UCSD-AML1 (cell line): ENCODE measurements around the gene PSMB8.
"Not testable (repeated sequence)": the region's sequence is repeated elsewhere in the genome, so short reads cannot be mapped to it uniquely, and the experiment has no call there.

ENCODE experiments used
- DNase-seq: peaks from one replicate; lab custom pipeline; 2025; ENCODE audit not compliant: unreplicated experiment; lab: John Stamatoyannopoulos, UW

The PSMB8 gene

DNA sequence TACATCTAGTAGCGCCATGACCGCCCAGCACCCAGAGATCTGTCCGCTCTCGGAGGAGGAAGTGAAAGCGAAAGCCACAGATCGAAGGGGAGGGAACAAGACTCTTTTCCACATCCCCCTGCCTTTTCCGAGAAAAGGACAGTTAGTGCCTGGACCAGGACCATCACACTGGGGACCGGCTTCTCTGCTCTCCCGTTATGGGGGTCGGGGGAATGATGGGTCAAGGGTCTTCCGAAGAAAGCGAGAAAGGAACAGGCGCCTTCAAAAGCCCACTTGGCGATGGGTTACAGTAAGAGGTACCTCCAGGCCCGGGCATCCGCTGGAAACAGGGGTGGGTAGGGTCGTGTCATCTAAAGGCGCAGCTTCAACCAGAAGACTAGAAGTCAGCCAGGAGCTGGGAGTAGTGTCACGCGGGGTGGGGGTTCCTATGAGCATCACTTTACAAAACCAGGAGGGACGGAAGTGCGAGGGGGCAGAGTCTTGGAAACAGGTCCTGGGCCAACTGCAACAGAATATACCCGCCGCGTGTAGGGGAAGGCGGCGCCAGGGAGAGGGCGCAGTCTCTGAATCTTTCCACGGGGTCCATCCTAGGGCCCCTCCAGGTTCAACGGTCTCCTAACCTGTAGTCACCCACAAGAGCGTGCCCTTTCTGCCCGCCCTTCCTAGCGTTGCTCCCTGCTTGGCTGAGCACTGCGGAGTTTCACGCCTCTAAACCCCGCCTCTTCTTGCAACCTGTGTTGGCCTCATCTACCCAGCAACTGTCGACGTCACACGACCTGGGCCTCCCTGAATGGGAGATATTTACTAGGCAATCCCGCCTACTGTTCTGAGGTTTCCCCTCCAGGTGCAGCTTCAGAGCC lies at the start of gene PSMB8:
Gene PSMB8, minus strand, starts transcription at position 69 of the 860 bp plus-strand sequence. Its CDS starts 51 bp downstream, at position 18.
- peak; percentile 92 for DNase-seq

DNA sequence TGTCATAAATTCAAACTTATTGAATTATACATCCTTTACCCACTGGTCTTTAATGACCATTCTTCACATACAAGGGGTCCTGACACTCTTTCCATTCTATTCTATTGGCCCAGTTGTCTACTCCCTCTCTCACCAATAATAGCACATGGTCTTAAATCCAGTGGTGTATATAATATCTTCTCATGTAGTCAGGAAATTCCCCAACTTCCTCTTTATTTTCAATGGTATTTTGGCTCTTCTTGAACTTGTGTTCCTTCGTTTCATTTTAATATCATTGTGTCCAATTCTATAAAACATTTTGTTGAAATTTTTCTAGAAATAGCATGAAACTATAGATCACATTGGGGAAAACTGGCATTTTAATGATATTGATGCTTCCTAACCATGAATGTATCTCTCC lies 47.0 kb upstream of the PSMB8 start:
- DNase-seq: no peak

DNA sequence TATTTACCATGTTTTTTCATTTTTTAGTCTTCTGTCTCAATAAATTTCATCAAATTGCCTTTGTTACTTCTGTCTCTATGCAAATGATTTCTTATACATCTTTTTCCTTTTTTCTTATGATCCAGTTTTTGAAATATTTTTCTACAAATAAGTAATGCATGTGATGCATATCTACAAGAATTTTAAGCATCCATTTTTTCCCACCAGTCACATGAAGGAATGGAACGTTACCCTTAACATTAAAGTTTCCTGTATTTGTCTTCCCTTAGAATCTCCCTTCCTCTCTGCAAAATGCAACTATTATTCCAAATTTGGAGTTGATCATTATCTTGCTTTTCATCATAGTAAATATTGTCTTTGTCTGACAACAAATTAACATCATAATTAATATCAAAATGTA lies 45.7 kb upstream of the PSMB8 start:
- no peak for DNase-seq

DNA sequence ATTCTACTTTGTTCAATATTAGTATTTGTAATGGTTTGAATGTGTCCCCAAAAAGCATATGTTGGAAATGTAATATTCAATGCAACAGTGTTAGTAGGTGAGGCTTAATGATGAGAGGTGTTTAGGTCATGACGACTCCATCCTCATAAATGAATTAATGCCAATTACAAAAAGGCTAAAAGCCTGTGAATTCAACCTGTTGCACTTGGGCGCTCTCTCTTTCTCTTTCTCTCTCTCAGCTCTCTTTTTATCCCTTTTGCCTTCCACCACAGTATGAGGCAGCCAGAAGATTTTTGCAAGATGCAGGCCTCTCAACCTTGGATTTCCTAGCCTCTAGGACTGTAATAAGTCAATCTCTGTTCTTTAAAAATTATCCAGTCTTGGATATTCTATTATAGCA lies 44.7 kb upstream of the PSMB8 start:
- DNase-seq: no peak

DNA sequence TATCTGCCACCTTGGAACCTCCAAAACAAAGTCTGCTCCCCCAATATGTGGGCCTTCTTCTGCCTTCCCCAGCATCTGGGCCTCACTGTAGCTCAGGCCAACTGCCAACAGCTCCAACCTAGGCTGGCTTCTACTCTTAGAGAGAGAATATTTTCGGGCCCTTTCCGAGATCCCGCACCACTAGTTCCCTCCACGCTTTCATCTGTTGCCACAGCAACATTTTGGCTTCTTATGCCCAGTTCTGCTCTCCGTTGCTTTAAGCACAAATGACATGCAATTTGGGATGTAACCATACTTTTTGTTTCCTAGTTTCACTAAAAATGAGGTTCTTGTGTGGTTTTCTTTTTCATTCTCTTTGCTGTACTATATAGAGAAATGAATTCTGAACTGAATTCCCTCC lies 43.8 kb upstream of the PSMB8 start:
- DNase-seq: no peak

DNA sequence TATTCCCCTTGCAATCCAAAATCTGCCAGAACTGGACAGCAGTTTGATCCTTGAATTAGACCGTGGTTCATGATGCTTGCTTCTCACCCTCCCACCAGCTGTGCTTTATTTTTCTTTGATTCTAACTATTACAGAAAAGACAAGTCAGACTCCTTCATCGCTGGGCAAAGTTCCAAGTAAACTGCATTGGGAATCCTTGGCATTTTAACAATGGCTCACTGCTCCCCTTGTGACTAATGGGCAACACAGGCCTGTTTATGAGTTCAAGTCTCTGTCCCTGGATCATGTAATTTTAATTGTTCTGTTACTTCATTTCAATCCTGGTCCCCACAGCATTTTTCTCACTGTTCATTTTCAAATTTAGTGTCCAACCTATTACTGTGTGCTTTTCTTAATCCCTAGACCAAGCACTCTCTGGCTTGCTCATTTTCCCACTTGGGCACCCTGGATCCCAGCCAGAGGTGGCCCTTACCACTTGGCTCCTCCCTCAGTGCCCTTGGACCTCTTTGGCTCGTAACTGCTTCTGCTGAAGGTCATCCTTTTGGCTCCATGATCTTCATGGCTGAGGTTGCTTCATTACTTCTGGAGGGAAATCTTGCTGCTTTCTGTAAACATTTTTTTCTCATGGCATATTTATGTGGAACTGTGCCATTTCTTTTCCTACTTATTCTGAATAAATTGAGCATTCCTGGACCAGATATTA lies 43.0 kb upstream of the PSMB8 start:
- DNase-seq: no peak

DNA sequence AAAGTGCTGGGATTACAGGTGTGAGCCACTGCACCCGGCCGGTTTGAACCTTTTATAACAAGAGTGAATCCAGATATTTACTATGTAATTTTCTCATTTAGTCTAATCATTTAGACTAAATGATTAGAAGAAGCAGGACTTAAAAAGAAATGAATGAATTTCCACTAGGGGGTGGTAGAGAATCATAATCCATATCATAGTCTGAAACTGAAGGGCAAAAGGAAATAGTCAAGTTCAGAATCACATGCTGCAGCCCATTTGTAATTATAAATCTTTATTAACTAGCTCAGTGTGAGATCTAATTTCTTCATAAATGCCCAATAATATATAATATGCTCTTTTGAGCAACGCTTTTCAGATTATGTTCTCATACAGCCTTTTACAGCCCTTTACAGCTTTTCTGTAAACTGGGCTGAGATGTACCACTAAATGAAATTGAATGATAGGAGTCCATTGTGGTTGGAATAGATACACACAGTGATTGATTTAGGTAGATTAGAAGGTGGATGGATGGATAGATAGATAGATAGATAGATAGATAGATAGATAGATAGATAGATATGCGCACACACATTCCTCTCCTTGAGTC lies 41.9 kb upstream of the PSMB8 start:
- no peak for DNase-seq

DNA sequence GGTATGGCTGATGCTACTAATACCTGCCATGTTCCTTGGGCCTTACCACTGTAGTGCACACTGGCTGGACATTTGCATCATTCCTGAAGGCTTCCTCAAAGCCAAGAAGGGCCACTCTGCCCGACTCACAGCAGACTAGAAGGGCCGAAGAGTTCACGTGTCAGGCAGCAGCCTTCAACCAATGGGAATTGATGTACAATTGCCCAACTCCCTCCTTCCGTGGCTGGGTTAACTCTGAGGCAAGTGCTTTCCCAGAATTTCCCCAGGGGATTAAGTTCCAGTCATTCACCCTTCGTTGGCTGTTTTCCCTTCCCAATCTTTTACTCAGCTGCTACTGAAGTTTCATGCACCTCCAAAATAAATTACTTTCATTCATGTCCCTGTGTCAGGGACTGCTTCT lies 39.9 kb upstream of the PSMB8 start:
- no peak for DNase-seq

DNA sequence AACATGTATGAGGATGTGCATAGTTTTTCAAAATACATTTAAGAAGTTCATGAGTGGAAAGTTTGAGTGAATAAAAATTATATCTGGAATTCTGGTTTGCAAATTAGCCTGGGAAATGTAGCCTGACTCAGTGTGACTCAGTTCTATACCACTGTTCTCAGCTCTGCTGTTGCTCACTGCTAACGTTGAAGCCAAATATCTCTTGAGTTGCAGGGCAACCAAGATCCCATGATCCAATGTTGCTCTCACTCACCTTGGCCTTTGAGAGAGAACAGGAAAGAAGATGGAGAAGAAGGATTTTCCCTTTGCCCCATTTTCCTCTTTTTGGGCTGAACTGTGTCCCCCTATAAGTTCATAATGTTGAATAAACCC lies 39.0 kb upstream of the PSMB8 start:
- no peak for DNase-seq

DNA sequence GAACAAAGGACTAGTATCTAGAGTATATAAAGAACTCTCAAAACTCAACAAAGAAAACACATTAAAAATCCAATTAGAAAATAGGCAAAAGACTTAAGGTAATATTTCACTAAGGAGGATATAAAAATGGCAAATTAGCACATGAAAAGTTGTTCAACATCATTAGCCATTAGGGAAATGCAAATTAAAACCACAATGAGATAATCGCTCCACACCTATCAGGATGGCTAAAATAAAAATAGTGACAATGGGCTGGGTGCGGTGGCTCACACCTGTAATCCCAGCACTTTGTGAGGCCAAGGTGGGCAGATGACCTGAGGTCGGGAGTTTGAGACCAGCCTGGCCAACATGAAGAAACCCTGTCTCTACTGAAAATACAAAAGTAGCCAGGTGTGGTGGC lies 37.1 kb upstream of the PSMB8 start:
- not testable (repeated sequence) for DNase-seq

DNA sequence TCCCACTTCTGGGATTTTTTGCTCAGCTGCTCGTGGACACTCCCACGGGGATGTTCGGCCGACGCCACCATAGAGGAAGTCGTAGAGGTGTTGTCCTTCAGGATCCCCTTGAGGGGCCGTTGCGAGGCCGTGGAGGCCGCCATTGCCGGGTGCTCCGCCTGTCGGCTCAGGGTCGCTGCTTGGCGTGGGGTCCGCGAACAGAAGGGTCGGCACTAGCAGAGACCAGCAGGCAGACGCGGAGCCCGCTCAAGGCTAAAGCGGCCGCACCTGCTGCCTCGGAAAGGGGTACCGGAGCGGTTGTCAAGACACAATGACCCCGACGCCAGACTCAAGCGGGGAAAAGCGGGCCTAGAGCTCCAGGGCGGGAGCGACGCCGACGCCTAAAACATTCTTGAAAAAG lies 35.8 kb upstream of the PSMB8 start:
- no peak for DNase-seq

DNA sequence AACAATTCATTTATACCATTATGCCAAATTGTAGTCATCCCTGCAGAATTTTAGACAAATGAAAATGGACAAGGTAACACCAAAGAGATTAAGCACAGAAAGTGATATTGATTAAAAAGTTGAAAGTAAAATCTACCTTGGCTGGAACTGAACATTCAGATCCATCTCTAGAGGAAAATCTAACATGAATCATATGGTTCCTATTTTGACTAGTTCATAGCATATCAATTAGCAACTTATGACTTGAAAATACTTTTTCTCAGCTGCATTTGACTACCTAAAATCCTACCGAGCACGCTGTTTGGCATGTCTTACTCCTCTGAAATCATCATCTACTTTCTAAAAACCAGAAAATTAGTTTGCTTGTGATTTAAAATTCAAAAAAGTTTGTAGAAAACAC lies 32.8 kb upstream of the PSMB8 start:
- no peak for DNase-seq

DNA sequence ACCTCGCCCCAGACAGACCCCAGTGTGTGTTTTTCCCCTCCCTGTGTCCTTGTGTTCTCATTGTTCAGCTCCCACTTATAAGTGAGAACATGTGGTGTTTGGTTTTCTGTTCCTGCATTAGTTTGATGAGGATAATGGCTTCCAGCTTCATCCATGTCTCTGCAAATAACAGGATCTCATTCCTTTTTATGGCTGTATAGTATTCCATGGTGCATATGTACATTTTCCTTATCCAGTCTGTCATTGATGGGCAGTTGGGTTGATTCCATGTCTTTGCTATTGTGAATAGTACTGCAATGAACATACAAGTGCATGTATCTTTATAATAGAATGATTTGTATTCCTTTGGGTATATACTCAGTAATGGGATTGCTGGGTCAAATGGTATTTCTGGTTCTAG lies 30.1 kb upstream of the PSMB8 start:
- DNase-seq: not testable (repeated sequence)

DNA sequence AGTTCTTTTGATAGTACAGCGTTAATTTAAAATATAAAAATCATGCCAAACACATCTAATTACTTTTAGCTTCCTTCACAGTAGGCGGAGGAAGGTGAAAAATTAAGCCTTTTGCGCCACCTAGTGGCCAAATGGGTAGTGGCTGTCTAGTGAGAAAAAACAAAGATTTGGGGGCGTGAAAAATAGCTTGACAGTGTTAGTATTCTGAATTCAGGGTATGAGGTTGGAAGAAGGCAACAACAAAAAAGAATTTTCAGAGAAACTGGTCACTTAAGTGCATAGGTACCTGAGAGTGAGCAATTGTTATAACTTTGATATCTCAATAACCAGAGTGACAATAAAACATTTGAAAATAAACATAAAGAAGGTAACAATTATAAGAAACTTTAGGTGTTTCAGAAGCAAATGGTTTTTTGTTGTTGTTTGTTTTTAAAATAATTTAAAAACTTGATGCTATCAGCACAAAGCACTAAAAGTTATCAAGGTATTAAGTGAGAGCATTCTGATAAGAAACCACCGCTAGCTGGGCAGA lies 24.5 kb upstream of the PSMB8 start:
- peak; percentile 67 for DNase-seq

DNA sequence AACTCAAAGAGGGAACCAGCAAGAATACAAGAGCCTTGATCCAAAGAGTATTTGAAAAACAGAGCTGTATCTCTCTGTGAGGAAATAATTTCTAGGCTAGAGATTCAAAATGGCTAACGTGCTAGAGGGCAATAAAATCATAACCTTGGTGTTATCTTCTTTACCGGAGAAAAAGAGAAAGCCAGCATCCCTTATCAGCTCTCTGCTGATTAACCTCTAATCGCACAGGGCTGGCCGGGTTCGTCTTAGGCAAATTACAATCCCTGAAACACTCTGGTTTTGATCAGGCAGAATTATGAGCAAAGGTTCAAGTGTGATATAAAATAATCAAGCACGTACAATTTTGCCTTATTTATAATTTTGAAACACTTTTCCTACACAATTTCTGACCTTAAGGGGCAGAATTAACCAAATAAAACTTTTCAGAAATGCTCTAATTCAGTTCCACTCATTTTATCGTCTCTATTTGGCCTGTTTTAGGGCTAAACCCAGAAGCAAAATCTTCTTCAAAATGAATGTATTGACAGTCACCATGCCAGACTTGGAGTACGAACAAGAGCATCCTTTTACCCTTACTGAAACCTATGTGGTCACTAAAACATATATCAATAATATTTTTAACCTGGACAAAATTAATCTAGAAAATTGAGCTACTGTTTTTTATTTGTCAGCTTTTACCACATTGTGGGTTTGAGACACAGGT lies 23.9 kb upstream of the PSMB8 start:
- no peak for DNase-seq

DNA sequence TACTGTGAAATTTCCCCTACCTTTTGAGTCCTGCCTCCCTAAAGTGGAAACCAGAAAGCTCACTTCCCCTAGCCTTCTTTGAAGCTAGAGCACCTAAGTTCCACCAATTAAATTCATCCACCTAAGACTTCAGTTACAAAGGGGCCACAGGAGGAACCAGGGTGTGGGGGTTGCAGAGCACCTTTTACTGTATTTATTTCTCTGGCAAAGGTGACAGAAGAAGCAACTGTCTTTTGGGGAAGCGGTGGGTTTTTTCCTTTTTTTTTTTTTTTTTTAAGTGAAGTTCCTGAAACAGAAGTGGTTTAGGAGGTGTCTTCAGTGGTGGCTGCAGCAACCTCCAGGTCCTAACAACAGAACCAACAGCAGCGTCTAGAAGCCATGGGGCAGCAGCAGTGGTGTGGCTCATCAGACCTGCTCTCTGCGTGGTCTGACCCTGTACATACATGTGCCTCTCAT lies 23.2 kb upstream of the PSMB8 start:
- DNase-seq: no peak

DNA sequence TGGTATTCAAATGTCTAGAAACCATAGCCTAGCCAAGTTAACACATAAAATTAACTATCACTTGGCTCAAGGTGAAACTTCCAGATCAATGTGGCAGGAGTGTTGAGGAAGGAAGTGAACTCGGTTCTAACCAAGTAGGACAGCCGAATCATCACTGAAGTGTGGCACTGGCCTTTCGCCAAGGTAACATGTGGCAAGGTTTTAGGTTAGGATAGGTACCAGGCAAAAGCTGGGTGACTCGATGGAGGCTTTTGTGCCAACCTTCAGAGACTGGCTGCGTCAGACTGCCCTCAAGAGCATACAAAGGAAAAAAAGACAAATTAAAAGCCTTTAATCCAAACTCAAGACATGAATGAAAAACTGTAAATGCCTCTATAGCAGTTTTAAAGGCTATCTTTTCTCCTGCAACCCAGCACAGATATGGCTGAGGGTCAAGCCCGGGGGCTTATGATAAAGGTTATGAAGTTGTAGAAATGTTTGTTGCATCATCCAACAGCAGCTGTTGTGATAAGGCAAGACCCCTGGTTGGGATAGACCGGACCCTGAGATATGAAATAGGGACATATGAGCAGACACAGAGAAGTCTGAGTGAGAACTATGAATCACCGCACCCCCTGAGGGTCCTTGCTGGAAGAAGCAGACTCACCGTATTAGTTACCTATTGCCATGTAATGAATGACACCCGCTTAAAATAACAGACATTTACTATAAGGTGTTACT lies 22.0 kb upstream of the PSMB8 start:
- no peak for DNase-seq

DNA sequence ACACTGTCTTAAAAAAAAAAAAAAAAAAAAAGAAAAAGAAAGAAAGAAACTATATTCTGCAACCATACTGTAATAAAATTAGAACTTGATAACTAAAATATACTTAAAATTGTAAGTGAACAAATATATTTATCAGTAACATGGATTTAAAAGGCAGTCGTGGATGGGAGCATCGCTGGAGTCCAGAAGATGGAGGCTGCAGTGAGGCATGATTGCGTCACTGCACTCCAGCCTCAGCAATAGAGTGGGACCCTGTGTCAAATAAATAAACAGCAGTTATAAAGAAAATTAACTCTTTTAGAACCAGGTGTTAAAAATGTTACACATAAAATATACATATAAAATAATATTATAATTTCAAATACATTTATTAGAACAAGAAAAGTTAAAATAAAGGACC lies 18.9 kb upstream of the PSMB8 start:
- DNase-seq: no peak

DNA sequence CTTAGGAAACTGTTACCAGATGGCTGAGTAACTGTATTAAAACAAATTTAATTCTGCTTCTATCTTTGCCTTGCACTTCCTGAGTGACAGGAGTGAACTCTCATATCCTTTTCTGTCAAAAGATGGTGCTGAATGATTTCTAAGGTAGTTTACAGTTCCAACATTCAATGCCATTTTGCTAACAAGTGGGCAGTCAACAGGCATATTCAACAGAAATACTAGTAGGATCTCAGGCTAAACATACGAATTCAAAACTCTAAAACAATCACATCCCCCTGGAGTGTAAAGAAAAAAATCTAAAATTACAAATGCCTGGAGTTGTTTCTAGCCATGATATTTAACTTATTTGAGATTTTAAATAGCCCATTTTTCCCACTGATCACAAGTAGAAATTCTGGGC lies 16.8 kb upstream of the PSMB8 start:
- no peak for DNase-seq

DNA sequence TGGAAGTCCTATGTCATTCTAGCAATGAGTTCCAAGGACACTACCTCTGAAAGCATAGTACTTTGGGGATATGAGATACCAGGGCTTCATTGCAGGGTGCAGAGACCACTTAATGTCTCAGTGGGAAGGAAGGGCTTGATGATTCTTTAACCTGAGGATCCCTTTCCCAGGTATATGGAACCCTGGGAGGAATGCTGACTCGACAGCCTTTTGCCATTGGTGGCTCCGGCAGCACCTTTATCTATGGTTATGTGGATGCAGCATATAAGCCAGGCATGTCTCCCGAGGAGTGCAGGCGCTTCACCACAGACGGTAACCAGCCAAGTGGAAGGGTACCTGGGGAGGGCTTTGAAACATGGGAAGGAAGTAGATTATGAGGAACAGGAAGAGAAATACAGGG lies 14.3 kb upstream of the PSMB8 start:
- no peak for DNase-seq
